Central memory CD4-positive, alpha-beta T cell (primary cell): ENCODE measurements around the gene ARID3B.
"Not testable (repeated sequence)": the region's sequence is repeated elsewhere in the genome, so short reads cannot be mapped to it uniquely, and the experiment has no call there.

Experiments
- DNase-seq: peaks from one replicate; pipeline ENCODE4 v3.0.0; 2022
- total RNA-seq, 3 experiments: gene quantifications; one replicate each; lab custom pipeline; 2026; lab: John Stamatoyannopoulos, UW

Gene ARID3B, protein sequence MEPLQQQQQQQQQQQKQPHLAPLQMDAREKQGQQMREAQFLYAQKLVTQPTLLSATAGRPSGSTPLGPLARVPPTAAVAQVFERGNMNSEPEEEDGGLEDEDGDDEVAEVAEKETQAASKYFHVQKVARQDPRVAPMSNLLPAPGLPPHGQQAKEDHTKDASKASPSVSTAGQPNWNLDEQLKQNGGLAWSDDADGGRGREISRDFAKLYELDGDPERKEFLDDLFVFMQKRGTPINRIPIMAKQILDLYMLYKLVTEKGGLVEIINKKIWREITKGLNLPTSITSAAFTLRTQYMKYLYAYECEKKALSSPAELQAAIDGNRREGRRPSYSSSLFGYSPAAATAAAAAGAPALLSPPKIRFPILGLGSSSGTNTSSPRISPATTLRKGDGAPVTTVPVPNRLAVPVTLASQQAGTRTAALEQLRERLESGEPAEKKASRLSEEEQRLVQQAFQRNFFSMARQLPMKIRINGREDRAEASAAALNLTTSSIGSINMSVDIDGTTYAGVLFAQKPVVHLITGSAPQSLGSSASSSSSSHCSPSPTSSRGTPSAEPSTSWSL
- 17.5 to 61.0 (median 48.8) reads per million in 3 experiments for total RNA-seq

DNA sequence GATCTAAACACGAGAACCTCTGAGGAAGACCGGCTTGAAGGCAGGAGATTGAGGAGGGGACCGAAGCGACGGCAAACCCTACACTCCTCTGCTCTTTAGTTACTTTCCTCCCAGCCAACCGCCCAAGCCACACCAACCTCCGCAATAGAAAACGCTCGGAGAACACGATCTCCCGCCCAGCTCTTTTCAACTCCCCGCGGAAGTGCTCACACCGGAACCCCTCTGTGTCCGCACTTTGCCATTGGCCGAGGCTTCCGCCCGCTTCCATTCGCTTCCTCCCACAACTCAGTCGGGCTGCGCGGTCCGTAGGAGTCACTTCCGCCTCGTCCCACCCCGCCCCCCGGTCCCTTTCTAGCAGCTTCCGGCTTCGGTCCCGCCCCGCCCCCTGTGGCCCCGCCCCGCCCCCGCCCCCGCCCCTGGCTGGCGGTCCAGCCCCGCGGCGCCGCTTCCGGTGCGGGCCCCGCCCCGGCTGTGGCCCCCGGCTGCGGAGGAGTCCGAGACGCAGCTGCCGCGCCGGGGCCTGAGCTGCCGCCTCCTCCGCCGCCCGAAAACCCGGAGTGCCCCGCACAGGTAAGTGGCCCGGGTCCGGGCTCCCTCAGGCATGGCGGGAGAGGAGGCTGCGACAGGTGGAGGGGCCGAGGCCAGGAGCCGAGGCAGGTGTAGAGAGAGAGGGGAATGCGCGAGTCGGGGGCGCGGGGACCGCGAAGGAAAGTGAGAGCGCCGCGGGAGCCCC, at the start of gene ARID3B:
Gene ARID3B (plus strand): TSS at position 460 of the 733 bp plus-strand sequence. CDS start 2,717 bp downstream, outside the sequence.
- peak; percentile 91 for DNase-seq

DNA sequence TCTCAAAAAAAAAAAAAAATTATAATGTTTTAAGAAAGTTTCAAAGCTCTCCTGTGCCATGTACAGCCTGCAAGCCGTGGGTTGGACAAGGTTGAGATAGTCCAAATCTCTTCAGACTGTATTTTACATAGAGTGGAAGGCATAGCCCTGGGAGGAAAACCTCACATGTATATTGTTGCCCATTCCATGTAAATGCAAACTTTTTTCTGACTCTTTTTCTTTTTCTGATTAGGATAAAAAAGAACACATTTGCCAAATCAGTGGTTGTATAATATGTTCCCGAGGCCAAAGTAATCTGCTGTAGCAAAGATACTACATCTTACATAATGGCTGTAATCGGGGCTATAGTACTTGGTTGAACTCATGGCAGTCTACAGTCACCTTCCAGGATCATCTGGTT, 44.4 kb upstream of the ARID3B start:
- no peak for DNase-seq

GRCh38 chr15:74497584-74497983, 43.4 kb upstream of the ARID3B start:
- no peak for DNase-seq

DNA sequence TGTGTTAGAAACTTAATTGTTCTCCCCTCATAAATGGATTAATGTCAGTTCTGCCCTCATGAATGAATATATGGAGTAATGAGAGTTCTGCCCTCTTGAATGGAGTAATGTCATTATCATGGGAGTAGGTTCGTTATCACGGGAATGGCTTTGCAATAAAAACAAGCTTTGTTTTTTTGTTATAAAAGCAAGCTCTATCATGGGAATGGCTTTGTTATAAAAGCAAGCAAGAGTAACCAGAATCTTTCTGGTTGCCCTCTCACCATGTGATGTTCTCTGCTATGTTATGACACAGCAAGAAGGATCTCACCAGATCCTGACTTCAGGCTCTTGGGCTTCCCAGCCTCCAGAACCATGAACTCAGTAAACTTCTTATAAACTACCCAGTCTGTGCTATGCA, 41.7 kb upstream of the ARID3B start:
- no peak for DNase-seq

GRCh38 chr15:74500401-74500800, 40.6 kb upstream of the ARID3B start:
- DNase-seq = no peak

- no peak for DNase-seq
These were observed 38.7 kb upstream of the ARID3B start for GRCh38 chr15:74502301-74502700.

GRCh38 chr15:74504418-74504817, 36.6 kb upstream of the ARID3B start:
- no peak for DNase-seq

DNA sequence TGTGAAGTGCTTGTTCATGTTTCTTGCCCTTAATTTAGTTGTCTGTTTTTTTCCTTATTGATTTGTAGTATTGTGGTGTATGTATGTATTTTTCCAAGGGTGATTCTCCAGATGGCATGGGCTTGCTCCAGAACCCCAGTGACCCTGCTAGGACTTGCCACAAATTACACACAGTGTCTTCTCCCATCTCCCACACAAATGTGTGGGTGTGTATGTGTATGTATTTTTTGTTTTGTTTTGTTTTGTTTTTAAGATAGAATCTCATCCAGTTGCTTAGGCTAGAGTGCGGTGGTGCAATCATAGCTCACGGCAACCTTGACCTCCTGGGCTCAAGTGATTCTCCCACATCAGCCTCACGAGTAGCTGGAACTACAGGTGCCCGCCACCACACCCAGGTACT, 36.2 kb upstream of the ARID3B start:
- no peak for DNase-seq

- DNase-seq = no peak
These were observed 35.0 kb upstream of the ARID3B start for GRCh38 chr15:74505837-74506514.

DNA sequence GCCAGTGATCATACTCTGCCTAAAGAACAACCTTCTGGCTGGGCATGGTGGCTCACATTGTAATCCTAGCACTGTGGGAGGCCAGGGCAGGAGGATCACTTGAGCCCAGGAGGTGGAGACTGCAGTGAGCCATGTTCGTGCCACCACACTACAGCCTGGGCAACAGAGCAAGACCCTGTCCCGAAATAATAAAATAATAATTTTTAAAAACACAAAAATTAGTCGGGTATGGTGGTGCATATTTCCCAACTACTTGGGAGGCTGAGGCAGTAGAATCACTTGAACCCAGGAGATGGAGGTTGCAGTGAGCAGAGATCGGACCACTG, 34.5 kb upstream of the ARID3B start:
- no peak for DNase-seq

DNA sequence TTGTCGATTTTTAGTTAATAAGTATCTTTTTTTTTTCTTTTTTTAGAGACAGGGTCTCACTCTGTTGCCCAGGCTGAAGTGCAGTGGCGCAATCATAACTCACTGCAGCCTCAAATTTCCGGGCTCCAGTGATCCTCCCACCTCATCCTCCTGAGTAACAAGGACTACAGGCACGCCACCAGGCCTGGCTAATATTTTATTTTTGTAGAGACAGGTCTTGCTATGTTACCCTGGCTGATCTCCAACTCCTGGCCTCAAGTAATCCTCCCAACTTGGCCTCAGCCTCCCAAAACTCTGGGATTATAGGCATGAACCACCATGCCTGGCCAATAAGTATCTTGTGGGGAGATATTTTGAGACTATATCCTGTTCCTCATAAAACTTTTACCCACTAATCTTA, 29.4 kb upstream of the ARID3B start:
- DNase-seq = no peak

GRCh38 chr15:74514059-74514458, 27.0 kb upstream of the ARID3B start:
- not testable (repeated sequence) for DNase-seq

GRCh38 chr15:74517096-74517495, 23.9 kb upstream of the ARID3B start:
- DNase-seq = no peak

DNA sequence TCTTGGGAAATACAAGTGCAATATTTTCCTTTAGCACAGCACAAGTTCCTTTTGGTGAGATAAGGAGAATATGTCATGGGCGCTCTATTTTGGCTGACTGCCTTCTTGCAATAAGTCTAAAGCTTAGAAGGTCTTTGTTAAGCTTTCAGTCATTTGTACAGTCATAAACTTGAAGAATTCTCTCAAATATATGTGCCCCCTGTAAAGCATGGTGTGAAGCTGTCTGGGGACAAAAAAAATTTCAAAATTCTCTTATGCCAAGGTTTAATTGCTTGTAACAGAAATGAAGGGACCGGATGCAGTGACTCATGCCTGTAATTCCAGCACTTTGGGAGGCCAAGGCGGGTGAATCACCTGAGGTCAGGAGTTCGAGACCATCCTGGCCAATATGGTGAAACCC, 21.7 kb upstream of the ARID3B start:
- DNase-seq = no peak

DNA sequence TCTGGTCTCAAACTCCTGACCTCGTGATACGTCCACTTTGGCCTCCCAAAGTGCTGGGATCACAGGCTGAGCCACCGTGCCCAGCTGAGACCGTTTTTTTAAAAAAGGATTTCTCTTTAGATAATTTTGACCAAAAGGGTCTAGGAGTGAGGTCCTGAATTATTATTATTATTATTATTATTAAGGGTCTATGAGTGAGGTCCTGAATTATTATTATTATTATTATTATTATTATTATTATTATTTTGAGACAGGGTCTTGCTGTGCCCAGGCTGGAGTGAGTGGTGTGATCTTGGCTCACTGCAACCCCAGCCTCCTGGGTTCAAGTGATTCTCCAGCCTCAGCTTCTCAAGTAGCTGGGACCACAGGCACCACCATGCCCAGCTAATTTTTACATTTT, 20.6 kb upstream of the ARID3B start:
- no peak for DNase-seq

- DNase-seq = no peak
These were observed 17.0 kb upstream of the ARID3B start for GRCh38 chr15:74523982-74524381.

- no peak for DNase-seq
These were observed 15.7 kb upstream of the ARID3B start for GRCh38 chr15:74525309-74525708.

GRCh38 chr15:74525945-74526344, 15.1 kb upstream of the ARID3B start:
- no peak for DNase-seq

- DNase-seq = no peak
These were observed 12.1 kb upstream of the ARID3B start for GRCh38 chr15:74528876-74529275.

DNA sequence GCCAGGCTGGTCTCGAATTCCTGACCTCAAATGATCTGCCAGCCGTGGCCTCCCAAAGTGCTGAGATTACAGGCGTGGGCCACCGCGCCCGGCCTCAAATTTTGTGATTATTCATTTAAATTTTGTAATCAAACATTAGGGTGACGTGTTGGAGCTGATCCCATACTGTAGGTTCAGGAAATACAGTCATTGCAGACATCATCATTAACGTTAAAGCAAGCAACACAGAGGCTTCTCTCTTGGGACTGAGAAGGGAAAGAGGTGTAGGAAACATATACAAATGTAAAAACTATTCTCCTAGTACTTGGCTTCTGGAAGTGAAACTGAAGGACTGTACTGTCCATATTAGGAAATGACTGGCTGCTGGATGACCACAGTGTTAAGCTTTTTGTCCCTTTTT, 11.1 kb upstream of the ARID3B start:
- no peak for DNase-seq

- DNase-seq = no peak
These were observed 10.3 kb upstream of the ARID3B start for GRCh38 chr15:74530771-74531143.

- no peak for DNase-seq
These were observed 9.7 kb upstream of the ARID3B start for GRCh38 chr15:74531144-74531811.
